Measurements from ENCODE around the gene MAD1L1. TPM values are rescaled to one million over a fixed set of nuclear protein-coding genes. Genes with fewer than 3 reads are reported as not detected.

The MAD1L1 gene
- 65.7 TPM for polyA plus RNA-seq (2012; ENCODE audit: insufficient read depth, insufficient read length, low read depth)

GRCh38 chr7:2232766-2233520 is at the start of gene MAD1L1:
Gene MAD1L1, minus strand, starts transcription at chr7:2232945. Its CDS starts 2,812 bp downstream, at chr7:2230133.
- H3K27me3 ChIP-seq = no peaks in the 10 kb centered on the region
- DNase-seq = peak; percentile 93
- peaks cover 44% of the 10 kb centered on the region for H3K36me3 ChIP-seq
- no peak for TF ChIP-seq CTCF (IDR thresholded peaks at IDR 0.05; ENCODE audit: low read depth, low read length)
- peaks cover 3% of the 10 kb centered on the region; the same call in 1 of the 2 replicates for H3K4me1 ChIP-seq
- H3K9me3 ChIP-seq = no peaks in the 10 kb centered on the region
- H3K4me3 ChIP-seq (ENCODE audit: low read depth, low read length) = peak within 1 kb of the TSS; percentile 92

DNA sequence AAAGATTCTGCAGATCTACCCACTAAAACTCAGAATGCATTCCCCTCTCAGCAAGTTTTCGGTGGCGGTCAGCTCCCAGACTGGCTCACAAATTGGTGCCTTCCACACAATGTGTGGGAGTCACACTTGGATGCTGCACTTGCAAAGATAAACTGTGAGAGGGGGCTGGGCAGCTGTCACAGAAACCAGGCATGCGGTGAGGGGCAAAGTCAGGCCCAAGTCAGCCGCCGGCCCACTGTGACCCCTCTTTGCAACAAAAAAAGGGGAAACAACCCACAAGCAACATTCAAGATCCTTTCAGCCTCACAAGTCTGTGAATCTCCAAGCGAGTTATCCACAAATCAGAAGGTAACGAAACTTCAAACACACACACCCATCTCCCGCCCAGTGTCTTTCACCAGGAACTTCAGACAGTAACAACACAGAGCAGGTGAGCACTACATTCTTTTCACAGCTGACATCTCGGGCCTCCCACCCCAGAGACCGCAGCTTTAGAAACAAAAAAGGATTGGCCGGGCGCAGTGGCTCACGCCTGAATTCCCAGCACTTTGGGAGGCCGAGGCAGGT is 49.5 kb upstream of the MAD1L1 start:
- no peak for TF ChIP-seq CTCF (IDR thresholded peaks at IDR 0.05; ENCODE audit: low read depth, low read length)
- no peak for DNase-seq
- Histone ChIP-seq H3K4me1 (peaks cover 10% of the 10 kb centered on the region), H3K36me3 (no peaks in the 10 kb centered on the region), H3K4me3 (ENCODE audit: low read depth, low read length) (no peak overlapping the region), H3K27me3 (no peaks in the 10 kb centered on the region), H3K9me3 (no peaks in the 10 kb centered on the region)

DNA sequence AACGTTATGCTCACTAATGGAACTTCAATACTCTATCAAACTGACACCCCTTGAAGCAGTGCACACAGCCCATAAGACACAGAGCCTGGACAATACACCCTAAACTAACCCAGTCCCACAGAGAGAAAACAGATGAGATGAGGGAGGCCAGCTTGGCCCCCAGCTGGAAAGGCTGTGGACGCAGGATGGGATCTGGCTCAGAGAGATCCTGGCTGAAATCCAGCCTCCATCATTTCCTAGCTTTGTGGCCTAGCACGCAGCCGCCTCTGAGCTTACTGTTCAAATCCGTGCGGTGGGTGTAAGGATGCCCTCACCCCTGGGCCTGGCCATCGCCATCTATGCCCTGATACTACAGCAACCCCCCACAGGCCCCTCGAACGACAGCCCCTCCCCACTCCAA is 48.8 kb upstream of the MAD1L1 start:
- Histone ChIP-seq H3K36me3 (no peaks in the 10 kb centered on the region), H3K9me3 (no peaks in the 10 kb centered on the region), H3K27me3 (no peaks in the 10 kb centered on the region), H3K4me1 (peaks cover 10% of the 10 kb centered on the region), H3K4me3 (ENCODE audit: low read depth, low read length) (no peak overlapping the region)
- peak; percentile 44 for DNase-seq
- no peak for TF ChIP-seq CTCF (IDR thresholded peaks at IDR 0.05; ENCODE audit: low read depth, low read length)

DNA sequence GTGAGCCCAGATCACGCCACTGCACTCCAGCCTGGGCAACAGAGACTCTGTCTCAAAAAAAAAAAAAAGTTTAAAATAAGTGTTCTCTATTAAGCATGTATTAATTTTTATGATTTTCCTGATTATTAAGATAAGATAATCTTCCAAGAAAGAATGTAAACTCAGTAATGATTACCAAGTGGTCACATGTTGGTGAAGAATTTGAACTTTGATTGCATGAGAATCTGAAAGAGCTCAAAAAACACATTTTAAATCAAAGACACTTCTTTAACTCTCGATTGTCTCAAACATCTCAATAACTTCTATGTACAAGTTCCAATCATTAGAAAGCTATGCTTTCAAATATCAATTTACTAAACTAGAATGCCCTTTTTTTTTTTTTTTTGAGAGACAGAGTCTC is 47.7 kb upstream of the MAD1L1 start:
- no peak for TF ChIP-seq CTCF (IDR thresholded peaks at IDR 0.05; ENCODE audit: low read depth, low read length)
- Histone ChIP-seq H3K9me3 (no peaks in the 10 kb centered on the region), H3K27me3 (no peaks in the 10 kb centered on the region), H3K4me3 (ENCODE audit: low read depth, low read length) (no peak overlapping the region), H3K4me1 (peaks cover 10% of the 10 kb centered on the region), H3K36me3 (no peaks in the 10 kb centered on the region)
- no peak for DNase-seq

DNA sequence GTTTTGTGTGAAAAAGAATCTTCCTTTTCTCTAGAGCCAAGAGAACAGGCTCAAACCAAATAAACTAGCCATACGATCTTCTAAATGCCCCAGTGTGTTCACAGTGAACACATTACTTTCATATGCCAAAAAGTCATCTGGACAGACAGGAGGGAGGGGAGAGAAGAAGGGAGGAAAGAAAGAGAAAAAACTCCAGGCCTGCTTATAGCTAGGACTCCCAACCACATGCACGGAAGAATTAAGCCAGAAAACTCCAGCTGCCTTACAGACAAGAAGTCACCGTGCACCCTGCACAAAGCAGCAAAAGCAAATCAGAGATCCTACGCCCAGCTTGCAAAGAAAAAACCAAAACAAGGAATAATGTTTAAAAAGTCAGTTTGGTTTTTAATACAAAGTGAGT is 47.2 kb upstream of the MAD1L1 start:
- no peaks in the 10 kb centered on the region for H3K27me3 ChIP-seq
- no peak for DNase-seq
- no peaks in the 10 kb centered on the region for H3K36me3 ChIP-seq
- TF ChIP-seq CTCF (IDR thresholded peaks at IDR 0.05; ENCODE audit: low read depth, low read length) = no peak
- no peak overlapping the region for H3K4me3 ChIP-seq (ENCODE audit: low read depth, low read length)
- H3K4me1 ChIP-seq = peaks cover 10% of the 10 kb centered on the region
- no peaks in the 10 kb centered on the region for H3K9me3 ChIP-seq

DNA sequence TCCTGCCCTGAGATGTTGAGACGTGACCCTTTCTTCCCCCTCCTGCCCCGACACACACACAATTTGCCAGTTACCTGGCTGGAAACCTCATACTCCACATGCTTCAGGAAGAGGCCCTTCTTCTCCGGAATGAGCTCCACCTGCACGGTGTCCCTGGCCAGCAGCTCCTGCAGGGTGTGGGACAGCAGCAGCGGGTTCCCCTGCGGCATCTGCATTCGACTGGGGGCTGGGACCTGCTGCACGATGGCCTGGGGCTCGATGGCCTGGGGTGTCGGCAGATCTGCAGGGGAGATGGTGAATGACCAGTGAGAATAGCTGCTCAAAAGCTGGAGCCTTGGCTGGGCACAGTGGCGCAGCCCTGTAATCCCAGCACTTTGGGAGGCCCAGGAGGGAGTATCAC is 45.3 kb upstream of the MAD1L1 start:
- no peak for TF ChIP-seq CTCF (IDR thresholded peaks at IDR 0.05; ENCODE audit: low read depth, low read length)
- H3K36me3 ChIP-seq = no peaks in the 10 kb centered on the region
- no peaks in the 10 kb centered on the region for H3K27me3 ChIP-seq
- peaks cover 10% of the 10 kb centered on the region for H3K4me1 ChIP-seq
- H3K4me3 ChIP-seq (ENCODE audit: low read depth, low read length) = no peak overlapping the region
- no peak for DNase-seq
- H3K9me3 ChIP-seq = no peaks in the 10 kb centered on the region

Measured in BE2C (cell line).